ENCODE results near the gene IRF2BP2. TPM values are rescaled to one million over a fixed set of nuclear protein-coding genes. Genes with fewer than 3 reads are reported as not detected.

Gene IRF2BP2
- total and polyA plus RNA-seq, 2 of the 13 experiments (the other 11 are each of a cell fraction or from before 2014, with no cell fraction given) = 140 to 147 TPM

DNA sequence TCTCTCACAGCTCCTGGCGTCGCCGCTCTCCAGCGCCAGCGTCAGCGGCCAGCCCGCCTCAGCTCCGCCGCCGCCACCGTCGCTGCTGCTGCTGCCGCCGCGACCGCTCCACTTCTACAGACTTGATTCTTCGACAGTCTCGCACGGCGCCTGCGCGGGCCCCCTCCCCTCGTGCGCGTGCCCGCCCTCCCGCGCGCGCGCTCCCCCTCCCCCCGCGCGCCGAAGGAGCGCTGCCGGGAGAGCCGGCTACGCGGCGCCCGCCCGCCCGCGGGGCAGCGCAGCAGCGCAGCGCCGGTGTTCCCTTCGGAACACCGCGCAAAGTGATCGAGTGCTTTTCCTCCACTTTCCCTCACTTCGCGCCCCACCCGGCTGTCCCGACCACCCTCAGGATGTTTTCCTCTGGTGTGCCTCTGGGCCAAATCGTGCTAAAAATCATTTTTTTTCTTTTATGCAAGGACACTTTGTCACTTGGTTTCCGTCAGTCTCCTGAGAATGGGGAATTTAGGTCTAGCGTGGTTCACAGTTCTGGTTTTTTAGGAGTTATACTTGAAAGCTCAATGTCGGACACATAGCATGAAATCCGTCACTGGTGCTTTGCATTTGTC, at the start of gene IRF2BP2 (continued):
- TF ChIP-seq ZNF142 (CRISPR knock-in tag; IDR thresholded peaks at IDR 0.05) (peak; percentile 97), ZNF709 (CRISPR knock-in tag; IDR thresholded peaks at IDR 0.05) (no peak), MYC (CRISPR knock-in tag; IDR thresholded peaks at IDR 0.05; ENCODE audit: borderline replicate concordance) (peak; percentile 12; the same call in 1 of the 2 replicates), ZBTB14 (CRISPR knock-in tag; IDR thresholded peaks at IDR 0.05) (peak; percentile 95), ZNF567 (CRISPR knock-in tag; IDR thresholded peaks at IDR 0.05; ENCODE audit: borderline replicate concordance) (no peak), ZNF615 (CRISPR knock-in tag; IDR thresholded peaks at IDR 0.05; ENCODE audit: borderline replicate concordance) (peak; percentile 93), SP140L (CRISPR knock-in tag; IDR thresholded peaks at IDR 0.05; ENCODE audit: borderline replicate concordance) (0 out of 2 replicates have a peak, but pooled peaks have one; percentile 53), ELF3 (CRISPR knock-in tag; IDR thresholded peaks at IDR 0.05) (no peak; the same call in 1 of the 2 replicates), NFKBIZ (CRISPR knock-in tag; IDR thresholded peaks at IDR 0.05) (no peak; the same call in none of the 2 replicates), ZNF264 (CRISPR knock-in tag; IDR thresholded peaks at IDR 0.05) (no peak), MAZ (IDR thresholded peaks at IDR 0.05; ENCODE audit: borderline replicate concordance, low read depth, low read length) (peak; percentile 63; the same call in 1 of the 2 replicates), MAZ (CRISPR knock-in tag; IDR thresholded peaks at IDR 0.05; ENCODE audit: low read depth) (0 out of 2 replicates have a peak, but pooled peaks have one; percentile 0), HNRNPK (IDR thresholded peaks at IDR 0.05; ENCODE audit: low read depth, low read length, poor library complexity, severe bottlenecking) (peak; percentile 70), ZNF766 (CRISPR knock-in tag; IDR thresholded peaks at IDR 0.05; ENCODE audit: borderline replicate concordance) (0 out of 2 replicates have a peak, but pooled peaks have one; percentile 19)
- TF ChIP-seq, protein P1, sequence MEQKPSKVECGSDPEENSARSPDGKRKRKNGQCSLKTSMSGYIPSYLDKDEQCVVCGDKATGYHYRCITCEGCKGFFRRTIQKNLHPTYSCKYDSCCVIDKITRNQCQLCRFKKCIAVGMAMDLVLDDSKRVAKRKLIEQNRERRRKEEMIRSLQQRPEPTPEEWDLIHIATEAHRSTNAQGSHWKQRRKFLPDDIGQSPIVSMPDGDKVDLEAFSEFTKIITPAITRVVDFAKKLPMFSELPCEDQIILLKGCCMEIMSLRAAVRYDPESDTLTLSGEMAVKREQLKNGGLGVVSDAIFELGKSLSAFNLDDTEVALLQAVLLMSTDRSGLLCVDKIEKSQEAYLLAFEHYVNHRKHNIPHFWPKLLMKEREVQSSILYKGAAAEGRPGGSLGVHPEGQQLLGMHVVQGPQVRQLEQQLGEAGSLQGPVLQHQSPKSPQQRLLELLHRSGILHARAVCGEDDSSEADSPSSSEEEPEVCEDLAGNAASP (CRISPR knock-in tag; IDR thresholded peaks at IDR 0.05; ENCODE audit: borderline replicate concordance) = peak; percentile 19; the same call in 1 of the 2 replicates
- TF ChIP-seq, protein P2, sequence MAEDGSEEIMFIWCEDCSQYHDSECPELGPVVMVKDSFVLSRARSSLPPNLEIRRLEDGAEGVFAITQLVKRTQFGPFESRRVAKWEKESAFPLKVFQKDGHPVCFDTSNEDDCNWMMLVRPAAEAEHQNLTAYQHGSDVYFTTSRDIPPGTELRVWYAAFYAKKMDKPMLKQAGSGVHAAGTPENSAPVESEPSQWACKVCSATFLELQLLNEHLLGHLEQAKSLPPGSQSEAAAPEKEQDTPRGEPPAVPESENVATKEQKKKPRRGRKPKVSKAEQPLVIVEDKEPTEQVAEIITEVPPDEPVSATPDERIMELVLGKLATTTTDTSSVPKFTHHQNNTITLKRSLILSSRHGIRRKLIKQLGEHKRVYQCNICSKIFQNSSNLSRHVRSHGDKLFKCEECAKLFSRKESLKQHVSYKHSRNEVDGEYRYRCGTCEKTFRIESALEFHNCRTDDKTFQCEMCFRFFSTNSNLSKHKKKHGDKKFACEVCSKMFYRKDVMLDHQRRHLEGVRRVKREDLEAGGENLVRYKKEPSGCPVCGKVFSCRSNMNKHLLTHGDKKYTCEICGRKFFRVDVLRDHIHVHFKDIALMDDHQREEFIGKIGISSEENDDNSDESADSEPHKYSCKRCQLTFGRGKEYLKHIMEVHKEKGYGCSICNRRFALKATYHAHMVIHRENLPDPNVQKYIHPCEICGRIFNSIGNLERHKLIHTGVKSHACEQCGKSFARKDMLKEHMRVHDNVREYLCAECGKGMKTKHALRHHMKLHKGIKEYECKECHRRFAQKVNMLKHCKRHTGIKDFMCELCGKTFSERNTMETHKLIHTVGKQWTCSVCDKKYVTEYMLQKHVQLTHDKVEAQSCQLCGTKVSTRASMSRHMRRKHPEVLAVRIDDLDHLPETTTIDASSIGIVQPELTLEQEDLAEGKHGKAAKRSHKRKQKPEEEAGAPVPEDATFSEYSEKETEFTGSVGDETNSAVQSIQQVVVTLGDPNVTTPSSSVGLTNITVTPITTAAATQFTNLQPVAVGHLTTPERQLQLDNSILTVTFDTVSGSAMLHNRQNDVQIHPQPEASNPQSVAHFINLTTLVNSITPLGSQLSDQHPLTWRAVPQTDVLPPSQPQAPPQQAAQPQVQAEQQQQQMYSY (CRISPR knock-in tag; IDR thresholded peaks at IDR 0.05) = no peak

Data from HepG2 (cell line).